Measurements from ENCODE around the gene AATK. TPM values are rescaled to one million over a fixed set of nuclear protein-coding genes. Genes with fewer than 3 reads are reported as not detected.

The AATK gene
- total and polyA plus RNA-seq, 2 of the 13 experiments (the other 11 are each of a cell fraction or from before 2014, with no cell fraction given) = 2.9 to 8.4 TPM

- TF ChIP-seq PRDM4 (CRISPR knock-in tag; IDR thresholded peaks at IDR 0.05; ENCODE audit: borderline replicate concordance) (no peak), FUBP1 (CRISPR knock-in tag; IDR thresholded peaks at IDR 0.05; ENCODE audit: borderline replicate concordance) (no peak), ZNF326 (CRISPR knock-in tag; IDR thresholded peaks at IDR 0.05; ENCODE audit: borderline replicate concordance) (no peak), RELA (CRISPR knock-in tag; IDR thresholded peaks at IDR 0.05) (no peak), IKZF5 (CRISPR knock-in tag; IDR thresholded peaks at IDR 0.05) (no peak), ZNF891 (CRISPR knock-in tag; IDR thresholded peaks at IDR 0.05) (no peak)
Observed at GRCh38 chr17:81106716-81107115, 59.3 kb downstream of the AATK start (continued).

GRCh38 chr17:81103379-81103778 lies 62.6 kb downstream of the AATK start:
- H3K9ac ChIP-seq (ENCODE audit: insufficient read depth, low read depth, low read length) = no peak overlapping the region
- no peak for ATAC-seq
- no peaks in the 10 kb centered on the region for H3K9me3 ChIP-seq (ENCODE audit: low read length)
- intact Hi-C loops (cut with micrococcal nuclease; ENCODE audit: unreplicated experiment) (no loop called here), in situ Hi-C loops (cut with HindIII; ENCODE audit: extremely low pct_ligation_motif_present, low pct_unique_long_range_greater_than_20kb) (no loop called here)
- no peak overlapping the region for H3K4me3 ChIP-seq (replicated peaks in 1 of 3; ENCODE audit: insufficient read depth in 1 of 3, low read depth in 2 of 3, low read length in 3 of 3)
- 98% methylated on average over 7 of the region's 20 CpGs for WGBS (ENCODE audit: low lambda C conversion rate)
- no TSS peak for BruUV-seq (replicated peaks)
- H3K27me3 ChIP-seq (ENCODE audit: control insufficient read depth in 1 of 2, insufficient read depth in 2 of 2, low read length in 2 of 2) = no peaks in the 10 kb centered on the region
- no peak overlapping the region for H3K27ac ChIP-seq (ENCODE audit: extremely low read length, insufficient read depth, low read length)
- peaks cover 9% of the 10 kb centered on the region for H3K4me1 ChIP-seq (ENCODE audit: insufficient read depth, low read length)
- POLR2A ChIA-PET = interaction anchor here (0.6 kb wide), 1 partner anchor 112 kb away, joined by 3 read pairs; no protein-coding TSS in a partner anchor
- H3K4me2 ChIP-seq (ENCODE audit: low read depth, low read length) = no peak overlapping the region
- no peak overlapping the region for H2AFZ ChIP-seq (ENCODE audit: low read length)
- H3K36me3 ChIP-seq (replicated peaks in 1 of 2; ENCODE audit: control insufficient read depth in 1 of 2, insufficient read depth in 2 of 2, low read length in 2 of 2) = peaks cover 12 to 13% of the 10 kb centered on the region in 2 experiments; a peak in 3 of 5 replicates
- no peaks in the 10 kb centered on the region for H4K20me1 ChIP-seq (ENCODE audit: insufficient read depth, low read length)
- no peak for DNase-seq (ENCODE audit: low spot score)
- FAIRE-seq = no peak
- CTCF ChIA-PET (ENCODE audit: low intra/inter-chr PET ratio, low total read pairs) = interaction anchor here (2.6 kb wide), 1 partner anchor 79 kb away, joined by 83 read pairs; no protein-coding TSS in a partner anchor
- TF ChIP-seq AKAP8 (CRISPR knock-in tag; IDR thresholded peaks at IDR 0.05) (0 out of 2 replicates have a peak, but pooled peaks have one; percentile 9), E2F5 (CRISPR knock-in tag; conservative IDR thresholded peaks at IDR 0.05) (no peak)
- H3K79me2 ChIP-seq (ENCODE audit: insufficient read depth, low read length) = no peaks in the 10 kb centered on the region

Data from HepG2 (cell line).